HL-60 (cell line): ENCODE results near the gene RASSF7.

Experiments
- DNase-seq, 2 experiments: peaks; one replicate each; pipeline ENCODE4 v3.0.0-alpha.2; 2010 to 2020; ENCODE audit warnings: low read depth in 1 of 2, low spot score in 1 of 2
- H3K27ac ChIP-seq: fragments of 250-450 bp; sonication (Bioruptor Pico); replicated peaks from 2 replicates; pipeline ENCODE4 v1.5.1; 2020; ENCODE audit warnings: mild to moderate bottlenecking, moderate library complexity
- H3K27me3 ChIP-seq: fragments of 250-450 bp; sonication (Bioruptor Pico); 2 replicates; pipeline ENCODE4 v1.5.1; 2021; ENCODE audit warnings: mild to moderate bottlenecking, moderate library complexity; ENCODE audit not compliant: insufficient read depth, poor library complexity, severe bottlenecking
- H3K4me3 ChIP-seq: replicated peaks from 2 replicates; pipeline ENCODE4 v1.5.1; 2011; ENCODE audit warnings: mild to moderate bottlenecking, control low read depth, low read length; ENCODE audit not compliant: insufficient read depth
- CTCF ChIP-seq: IDR thresholded peaks from one replicate; pipeline ENCODE4 v1.5.1; 2011; ENCODE audit warnings: low read length, control low read depth, inconsistent platforms; ENCODE audit not compliant: insufficient read depth
- GABPA ChIP-seq: IDR thresholded peaks from 2 replicates; pipeline ENCODE4 v1.6.1; 2012; ENCODE audit warnings: low read depth
- POLR2AphosphoS5 ChIP-seq: IDR thresholded peaks from 2 replicates; pipeline ENCODE4 v1.6.1; 2012; ENCODE audit warnings: low read depth
- SPI1 ChIP-seq: IDR thresholded peaks from 2 replicates; pipeline ENCODE4 v1.6.1; 2012; ENCODE audit warnings: low read depth, mild to moderate bottlenecking, borderline replicate concordance
- TF ChIP-seq, protein P1 (sequence below): IDR thresholded peaks from 2 replicates; pipeline ENCODE4 v1.6.1; 2012; ENCODE audit warnings: low read depth; ENCODE audit not compliant: insufficient replicate concordance

Gene RASSF7

GRCh38 chr11:559712-560304, 962 bp upstream of the RASSF7 start:
- peaks cover 30% of the 10 kb centered on the region for H3K27me3 ChIP-seq
- H3K27ac ChIP-seq, result peak overlapping the region; percentile 74; the same call in 1 of the 2 replicates
- H3K4me3 ChIP-seq, result peak overlapping the region; percentile 50
- no peak for TF ChIP-seq CTCF
- no peak for TF ChIP-seq POLR2AphosphoS5
- no peak for TF ChIP-seq GABPA
- TF ChIP-seq, protein P1, sequence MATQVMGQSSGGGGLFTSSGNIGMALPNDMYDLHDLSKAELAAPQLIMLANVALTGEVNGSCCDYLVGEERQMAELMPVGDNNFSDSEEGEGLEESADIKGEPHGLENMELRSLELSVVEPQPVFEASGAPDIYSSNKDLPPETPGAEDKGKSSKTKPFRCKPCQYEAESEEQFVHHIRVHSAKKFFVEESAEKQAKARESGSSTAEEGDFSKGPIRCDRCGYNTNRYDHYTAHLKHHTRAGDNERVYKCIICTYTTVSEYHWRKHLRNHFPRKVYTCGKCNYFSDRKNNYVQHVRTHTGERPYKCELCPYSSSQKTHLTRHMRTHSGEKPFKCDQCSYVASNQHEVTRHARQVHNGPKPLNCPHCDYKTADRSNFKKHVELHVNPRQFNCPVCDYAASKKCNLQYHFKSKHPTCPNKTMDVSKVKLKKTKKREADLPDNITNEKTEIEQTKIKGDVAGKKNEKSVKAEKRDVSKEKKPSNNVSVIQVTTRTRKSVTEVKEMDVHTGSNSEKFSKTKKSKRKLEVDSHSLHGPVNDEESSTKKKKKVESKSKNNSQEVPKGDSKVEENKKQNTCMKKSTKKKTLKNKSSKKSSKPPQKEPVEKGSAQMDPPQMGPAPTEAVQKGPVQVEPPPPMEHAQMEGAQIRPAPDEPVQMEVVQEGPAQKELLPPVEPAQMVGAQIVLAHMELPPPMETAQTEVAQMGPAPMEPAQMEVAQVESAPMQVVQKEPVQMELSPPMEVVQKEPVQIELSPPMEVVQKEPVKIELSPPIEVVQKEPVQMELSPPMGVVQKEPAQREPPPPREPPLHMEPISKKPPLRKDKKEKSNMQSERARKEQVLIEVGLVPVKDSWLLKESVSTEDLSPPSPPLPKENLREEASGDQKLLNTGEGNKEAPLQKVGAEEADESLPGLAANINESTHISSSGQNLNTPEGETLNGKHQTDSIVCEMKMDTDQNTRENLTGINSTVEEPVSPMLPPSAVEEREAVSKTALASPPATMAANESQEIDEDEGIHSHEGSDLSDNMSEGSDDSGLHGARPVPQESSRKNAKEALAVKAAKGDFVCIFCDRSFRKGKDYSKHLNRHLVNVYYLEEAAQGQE, result no peak
- TF ChIP-seq SPI1, result no peak
- no peak for DNase-seq

GRCh38 chr11:561148-562003, 606 bp downstream of the RASSF7 start:
- H3K27me3 ChIP-seq, result peaks cover 20% of the 10 kb centered on the region
- H3K27ac ChIP-seq, result no peak overlapping the region
- TF ChIP-seq POLR2AphosphoS5 (no peak), SPI1 (no peak), GABPA (no peak), CTCF (no peak)
- TF ChIP-seq, protein P1, result no peak
- peak overlapping the region; percentile 72 for H3K4me3 ChIP-seq
- peak; percentile 58 to 78 for DNase-seq

DNA sequence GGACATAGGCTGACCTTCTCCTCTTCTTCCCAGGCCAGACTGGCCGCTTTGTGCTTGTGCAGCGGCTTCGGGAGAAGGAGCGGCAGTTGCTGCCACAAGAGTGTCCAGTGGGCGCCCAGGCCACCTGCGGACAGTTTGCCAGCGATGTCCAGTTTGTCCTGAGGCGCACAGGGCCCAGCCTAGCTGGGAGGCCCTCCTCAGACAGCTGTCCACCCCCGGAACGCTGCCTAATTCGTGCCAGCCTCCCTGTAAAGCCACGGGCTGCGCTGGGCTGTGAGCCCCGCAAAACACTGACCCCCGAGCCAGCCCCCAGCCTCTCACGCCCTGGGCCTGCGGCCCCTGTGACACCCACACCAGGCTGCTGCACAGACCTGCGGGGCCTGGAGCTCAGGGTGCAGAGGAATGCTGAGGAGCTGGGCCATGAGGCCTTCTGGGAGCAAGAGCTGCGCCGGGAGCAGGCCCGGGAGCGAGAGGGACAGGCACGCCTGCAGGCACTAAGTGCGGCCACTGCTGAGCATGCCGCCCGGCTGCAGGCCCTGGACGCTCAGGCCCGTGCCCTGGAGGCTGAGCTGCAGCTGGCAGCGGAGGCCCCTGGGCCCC, 1.4 kb downstream of the RASSF7 start:
- DNase-seq, result no peak
- Histone ChIP-seq H3K4me3 (peak overlapping the region; percentile 72), H3K27ac (no peak overlapping the region), H3K27me3 (peaks cover 12% of the 10 kb centered on the region)
- TF ChIP-seq SPI1 (no peak), GABPA (no peak), CTCF (no peak), POLR2AphosphoS5 (no peak)
- TF ChIP-seq, protein P1, result no peak
